WI38 (cell line): ENCODE measurements around the gene CDA.
"Not testable (repeated sequence)": the region's sequence is repeated elsewhere in the genome, so short reads cannot be mapped to it uniquely, and the experiment has no call there.

Experiments used
- H3K4me3 ChIP-seq: 2 replicates; pipeline ENCODE4 v1.5.1; 2011; ENCODE audit warnings: low read depth, mild to moderate bottlenecking, control low read depth, low read length
- TF ChIP-seq, protein P1 (sequence below): IDR thresholded peaks from 2 replicates; pipeline ENCODE4 v1.5.1; 2012; ENCODE audit warnings: low read depth, mild to moderate bottlenecking, control low read depth, low read length

Gene CDA

DNA sequence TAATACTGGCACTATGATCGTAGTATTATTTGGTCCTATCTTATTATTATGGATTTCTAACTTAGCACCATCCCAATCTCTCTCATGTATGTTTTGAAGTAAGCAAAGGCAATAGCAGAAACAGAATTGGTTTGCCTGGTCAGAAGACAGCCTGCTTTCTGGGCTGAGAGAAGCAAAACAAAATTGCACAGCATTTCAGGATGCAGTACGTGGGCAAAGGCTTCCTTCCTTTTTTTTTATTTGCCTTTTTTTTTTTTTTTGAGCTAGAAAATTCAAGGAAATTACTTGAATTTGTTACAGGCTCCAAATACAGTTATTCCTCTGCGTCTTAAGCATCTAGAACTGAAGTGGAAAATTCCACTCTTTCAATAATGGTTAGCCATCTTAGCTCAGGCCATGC is 8.8 kb downstream of the CDA start:
- no peak overlapping the region for H3K4me3 ChIP-seq
- TF ChIP-seq, protein P1, sequence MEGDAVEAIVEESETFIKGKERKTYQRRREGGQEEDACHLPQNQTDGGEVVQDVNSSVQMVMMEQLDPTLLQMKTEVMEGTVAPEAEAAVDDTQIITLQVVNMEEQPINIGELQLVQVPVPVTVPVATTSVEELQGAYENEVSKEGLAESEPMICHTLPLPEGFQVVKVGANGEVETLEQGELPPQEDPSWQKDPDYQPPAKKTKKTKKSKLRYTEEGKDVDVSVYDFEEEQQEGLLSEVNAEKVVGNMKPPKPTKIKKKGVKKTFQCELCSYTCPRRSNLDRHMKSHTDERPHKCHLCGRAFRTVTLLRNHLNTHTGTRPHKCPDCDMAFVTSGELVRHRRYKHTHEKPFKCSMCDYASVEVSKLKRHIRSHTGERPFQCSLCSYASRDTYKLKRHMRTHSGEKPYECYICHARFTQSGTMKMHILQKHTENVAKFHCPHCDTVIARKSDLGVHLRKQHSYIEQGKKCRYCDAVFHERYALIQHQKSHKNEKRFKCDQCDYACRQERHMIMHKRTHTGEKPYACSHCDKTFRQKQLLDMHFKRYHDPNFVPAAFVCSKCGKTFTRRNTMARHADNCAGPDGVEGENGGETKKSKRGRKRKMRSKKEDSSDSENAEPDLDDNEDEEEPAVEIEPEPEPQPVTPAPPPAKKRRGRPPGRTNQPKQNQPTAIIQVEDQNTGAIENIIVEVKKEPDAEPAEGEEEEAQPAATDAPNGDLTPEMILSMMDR = no peak

DNA sequence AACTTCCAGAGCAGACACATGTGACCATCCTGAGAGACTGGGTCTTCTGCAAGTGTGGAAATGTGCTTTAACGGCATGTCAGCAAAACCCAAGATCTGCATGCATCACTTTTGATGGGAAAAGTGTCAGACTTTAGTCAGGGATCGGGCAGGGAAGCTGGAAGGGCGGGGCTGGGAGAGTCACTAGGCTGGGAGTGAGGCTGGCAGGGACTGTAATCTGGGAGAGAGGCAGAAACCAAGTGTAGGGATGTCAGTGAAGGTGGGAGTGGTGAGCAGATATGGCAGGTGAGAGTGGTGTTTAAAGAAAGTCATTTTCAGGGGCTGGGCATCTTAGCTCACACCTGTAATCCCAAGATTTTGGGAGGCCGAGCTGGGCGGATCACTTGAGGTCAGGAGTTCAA is 11.3 kb downstream of the CDA start:
- H3K4me3 ChIP-seq = no peak overlapping the region
- TF ChIP-seq, protein P1 = no peak

DNA sequence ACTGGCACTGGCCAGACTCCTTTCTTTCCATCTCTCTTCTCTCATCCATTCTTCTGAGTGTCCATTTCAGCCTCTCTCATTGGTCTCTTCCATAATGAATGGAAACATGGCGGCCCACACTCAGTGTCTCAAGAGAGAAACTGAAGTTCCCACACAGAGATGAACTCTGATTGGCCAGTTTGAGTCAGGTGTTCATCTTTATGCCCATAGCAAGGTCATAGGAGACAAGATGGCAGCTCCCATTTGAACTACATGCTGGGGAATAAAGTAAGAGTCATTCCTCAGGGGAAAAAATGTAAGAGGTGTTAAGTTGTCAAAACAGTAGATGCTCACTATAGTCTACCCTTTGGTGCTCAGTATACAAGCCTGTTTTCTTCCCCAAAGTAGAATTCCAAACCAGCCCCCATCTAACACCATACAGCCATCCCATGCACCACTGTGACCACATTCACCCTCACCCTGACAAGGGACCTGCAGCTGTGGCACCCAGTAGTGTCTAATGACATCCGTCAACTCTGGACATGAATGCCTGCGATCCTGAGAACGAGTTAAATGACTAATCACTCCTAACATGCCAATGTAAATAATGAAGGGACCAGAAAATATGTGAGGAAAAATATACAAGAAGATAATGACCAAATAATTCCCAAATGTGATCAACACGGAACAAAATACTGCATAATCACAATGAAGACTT is 12.4 kb downstream of the CDA start:
- TF ChIP-seq, protein P1 = no peak
- no peak overlapping the region for H3K4me3 ChIP-seq

DNA sequence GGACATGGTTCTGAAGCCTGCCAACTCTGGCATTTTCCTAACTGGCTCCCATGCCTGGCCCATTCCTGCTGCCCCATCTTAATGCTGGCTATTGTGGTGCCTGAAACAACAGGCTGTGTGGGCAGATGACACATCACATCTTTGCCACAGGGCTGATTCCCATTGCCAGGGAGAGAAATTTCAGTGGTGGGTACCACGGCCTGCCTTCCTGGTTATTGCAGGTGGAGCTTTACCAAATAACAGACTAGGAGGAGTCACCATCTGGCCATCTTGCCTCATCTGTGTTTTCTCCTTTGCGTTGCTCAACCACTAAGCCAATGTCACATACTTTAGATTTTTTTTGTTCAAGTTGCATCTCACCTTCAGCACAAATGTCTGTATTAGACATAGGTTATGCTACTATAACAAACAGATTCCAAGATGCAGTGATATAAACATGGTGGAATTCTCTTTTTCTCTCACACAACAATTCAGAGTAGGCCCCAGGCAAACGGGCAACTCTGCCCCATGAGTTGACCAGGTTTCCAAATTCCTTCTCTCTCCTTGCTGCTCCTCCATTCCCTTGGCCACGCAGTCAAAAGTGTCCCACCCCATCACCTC is 14.1 kb downstream of the CDA start:
- TF ChIP-seq, protein P1 = no peak
- H3K4me3 ChIP-seq = no peak overlapping the region

DNA sequence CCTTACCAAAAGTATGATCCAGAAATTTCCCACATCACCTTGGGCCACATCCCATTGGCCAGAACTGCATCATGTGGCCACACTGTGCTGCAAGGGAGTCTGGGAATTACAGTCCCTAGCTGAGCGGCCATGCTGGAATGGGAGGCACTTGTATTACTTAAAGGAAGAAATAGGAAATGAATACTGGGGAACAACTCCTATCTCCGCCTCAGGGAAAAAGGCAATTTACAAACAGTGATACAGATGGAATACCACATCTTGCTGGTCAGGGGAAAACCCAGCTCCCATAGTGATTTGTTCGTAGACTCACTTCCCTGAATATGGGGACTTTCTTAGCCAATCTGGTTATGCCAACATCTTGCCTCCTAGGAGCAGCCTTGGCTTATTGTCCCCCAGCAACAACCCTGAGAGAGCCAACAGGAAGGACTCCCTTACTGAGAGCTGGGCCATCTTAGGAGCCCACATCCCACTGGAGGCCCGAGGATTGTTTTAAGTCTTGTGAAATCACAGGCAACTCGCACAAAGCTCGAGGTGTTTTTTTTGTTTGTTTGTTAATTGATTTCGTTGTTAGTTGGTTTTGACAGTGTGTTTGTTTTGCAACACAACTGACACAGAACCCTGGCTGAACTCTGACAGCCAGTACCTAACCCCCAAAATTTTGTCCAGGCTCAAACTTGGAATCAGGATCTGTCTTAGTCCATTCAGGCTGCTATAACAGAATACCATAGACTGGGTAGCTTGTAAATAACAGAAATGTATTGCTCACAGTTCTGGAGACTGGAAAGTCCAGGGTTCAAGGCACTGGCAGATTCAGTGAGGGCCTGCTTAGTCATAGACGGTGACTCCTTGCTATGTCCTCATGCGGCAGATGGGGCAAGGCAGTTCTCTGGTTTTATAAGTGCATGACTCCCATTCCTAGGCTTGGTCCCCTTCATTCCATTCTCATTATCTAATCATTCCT is 14.9 kb downstream of the CDA start:
- no peak overlapping the region for H3K4me3 ChIP-seq
- TF ChIP-seq, protein P1 = no peak

DNA sequence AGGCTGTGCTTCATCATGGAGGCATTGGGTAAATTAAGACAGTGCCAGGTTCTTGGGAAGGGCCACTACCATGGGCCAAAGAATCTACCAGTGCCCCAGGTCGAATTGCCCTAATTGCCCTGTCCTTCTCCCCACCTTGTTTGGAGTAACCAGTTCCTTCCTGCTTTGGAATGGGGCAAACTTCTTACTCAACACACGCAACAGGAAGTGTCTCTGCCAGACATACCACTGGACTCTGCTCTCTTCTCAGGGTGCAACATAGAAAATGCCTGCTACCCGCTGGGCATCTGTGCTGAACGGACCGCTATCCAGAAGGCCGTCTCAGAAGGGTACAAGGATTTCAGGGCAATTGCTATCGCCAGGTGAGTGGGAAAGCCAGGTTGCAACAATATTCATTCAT is 15.8 kb downstream of the CDA start:
- no peak overlapping the region for H3K4me3 ChIP-seq
- TF ChIP-seq, protein P1 = no peak

DNA sequence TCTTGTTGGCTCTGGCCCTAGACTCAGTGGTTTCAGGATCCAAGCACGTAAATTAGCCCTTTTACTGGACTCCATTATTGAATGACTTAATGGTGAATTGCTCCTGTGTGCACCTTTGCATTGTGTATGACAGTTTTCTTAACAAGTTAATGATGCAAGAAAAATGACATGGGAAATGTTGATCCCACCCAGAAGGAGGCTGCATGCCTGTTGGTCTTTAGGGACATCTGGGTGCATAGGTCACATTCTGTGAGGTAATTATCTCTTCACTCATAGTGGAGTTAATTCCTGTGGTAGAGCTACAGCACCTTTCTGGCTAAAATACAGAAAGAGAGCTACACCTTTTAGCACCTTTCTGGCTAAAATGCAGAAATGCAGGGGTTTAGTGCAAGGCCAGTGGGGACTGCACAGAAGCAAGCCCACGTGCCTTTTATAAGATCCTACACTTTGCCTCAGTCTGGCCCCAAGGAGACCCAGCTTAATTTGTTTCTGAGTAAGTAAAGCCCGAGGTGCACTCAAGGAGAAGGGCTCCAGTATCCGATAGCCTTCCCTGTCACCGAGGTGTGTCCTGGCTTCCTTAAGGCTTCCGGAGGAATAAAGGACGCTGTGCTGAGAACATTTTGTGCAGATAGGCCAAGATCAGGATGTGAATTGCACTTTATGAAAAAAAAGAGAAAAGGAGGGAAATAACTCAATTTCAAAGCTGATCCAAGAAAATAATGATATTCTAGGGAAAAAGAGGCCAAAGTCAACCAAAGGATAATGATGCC is 18.1 kb downstream of the CDA start:
- H3K4me3 ChIP-seq = not testable (repeated sequence)
